RKO (cell line): Measurements from ENCODE around the gene EEA1.

Experiments
- DNase-seq: peaks from one replicate; pipeline ENCODE4 v3.0.0-alpha.2; 2016; ENCODE audit warnings: low spot score

The EEA1 gene

GRCh38 chr12:92747151-92747550 is 181.9 kb downstream of the EEA1 start:
- no peak for DNase-seq

- DNase-seq, result peak; percentile 95
These were observed 183.1 kb downstream of the EEA1 start for GRCh38 chr12:92745856-92746550.

GRCh38 chr12:92743026-92743425 is 186.1 kb downstream of the EEA1 start:
- DNase-seq, result no peak

GRCh38 chr12:92740411-92740810 is 188.7 kb downstream of the EEA1 start:
- no peak for DNase-seq

- DNase-seq, result peak; percentile 14
These were observed 190.0 kb downstream of the EEA1 start for GRCh38 chr12:92739113-92739512.

GRCh38 chr12:92737855-92738850 is 190.9 kb downstream of the EEA1 start:
- no peak for DNase-seq

- DNase-seq, result no peak
These were observed 192.5 kb downstream of the EEA1 start for GRCh38 chr12:92736605-92737004.

- DNase-seq, result no peak
These were observed 193.9 kb downstream of the EEA1 start for GRCh38 chr12:92735131-92735721.

- DNase-seq, result no peak
These were observed 195.4 kb downstream of the EEA1 start for GRCh38 chr12:92733661-92734060.

GRCh38 chr12:92733181-92733580 is 195.9 kb downstream of the EEA1 start:
- DNase-seq, result no peak

- no peak for DNase-seq
These were observed 196.4 kb downstream of the EEA1 start for GRCh38 chr12:92732716-92733115.

- DNase-seq, result no peak
These were observed 196.9 kb downstream of the EEA1 start for GRCh38 chr12:92732216-92732615.

- DNase-seq, result no peak
These were observed 198.3 kb downstream of the EEA1 start for GRCh38 chr12:92730758-92731157.

GRCh38 chr12:92729773-92730305 is 199.3 kb downstream of the EEA1 start:
- DNase-seq, result no peak

- no peak for DNase-seq
These were observed 202.2 kb downstream of the EEA1 start for GRCh38 chr12:92726850-92727249.

GRCh38 chr12:92722897-92723296 is 206.2 kb downstream of the EEA1 start:
- no peak for DNase-seq

GRCh38 chr12:92721656-92722055 is 207.4 kb downstream of the EEA1 start:
- DNase-seq, result no peak

GRCh38 chr12:92721130-92721529 is 208.0 kb downstream of the EEA1 start:
- no peak for DNase-seq
